Measurements from ENCODE around the gene LRRC3B. TPM values are rescaled to one million over a fixed set of nuclear protein-coding genes. Genes with fewer than 3 reads are reported as not detected.

Gene LRRC3B
- total and polyA plus RNA-seq, 9 donors, result 0.28 to 2.5 (median 0.92) TPM

DNA sequence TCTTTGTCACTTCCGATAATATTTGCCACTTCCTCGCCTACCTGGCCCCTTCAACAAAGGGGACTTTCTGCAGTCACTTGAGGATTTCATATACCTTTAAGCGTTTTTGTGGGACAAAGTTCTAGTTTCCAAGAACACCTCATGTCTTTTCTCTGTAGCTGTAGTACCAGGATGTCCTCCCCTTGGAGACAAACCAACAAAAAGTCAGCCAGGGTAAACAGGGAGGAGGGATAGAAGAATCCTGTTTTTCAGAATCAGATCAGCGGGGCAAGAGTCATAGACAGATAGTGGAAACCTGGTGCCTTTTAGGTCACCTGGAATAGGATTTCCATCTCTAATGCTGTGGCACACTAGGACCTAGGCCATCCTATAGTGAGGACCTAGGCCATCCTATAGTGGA, 4.5 kb downstream of the LRRC3B start:
- Histone ChIP-seq H3K27ac (no peak overlapping the region), H3K27me3 (no peaks in the 10 kb centered on the region), H3K4me3 (no peak overlapping the region), H3K36me3 (no peaks in the 10 kb centered on the region), H3K9me3 (no peaks in the 10 kb centered on the region), H3K4me1 (ENCODE audit: insufficient read depth) (no peaks in the 10 kb centered on the region)
- TF ChIP-seq, protein P1, sequence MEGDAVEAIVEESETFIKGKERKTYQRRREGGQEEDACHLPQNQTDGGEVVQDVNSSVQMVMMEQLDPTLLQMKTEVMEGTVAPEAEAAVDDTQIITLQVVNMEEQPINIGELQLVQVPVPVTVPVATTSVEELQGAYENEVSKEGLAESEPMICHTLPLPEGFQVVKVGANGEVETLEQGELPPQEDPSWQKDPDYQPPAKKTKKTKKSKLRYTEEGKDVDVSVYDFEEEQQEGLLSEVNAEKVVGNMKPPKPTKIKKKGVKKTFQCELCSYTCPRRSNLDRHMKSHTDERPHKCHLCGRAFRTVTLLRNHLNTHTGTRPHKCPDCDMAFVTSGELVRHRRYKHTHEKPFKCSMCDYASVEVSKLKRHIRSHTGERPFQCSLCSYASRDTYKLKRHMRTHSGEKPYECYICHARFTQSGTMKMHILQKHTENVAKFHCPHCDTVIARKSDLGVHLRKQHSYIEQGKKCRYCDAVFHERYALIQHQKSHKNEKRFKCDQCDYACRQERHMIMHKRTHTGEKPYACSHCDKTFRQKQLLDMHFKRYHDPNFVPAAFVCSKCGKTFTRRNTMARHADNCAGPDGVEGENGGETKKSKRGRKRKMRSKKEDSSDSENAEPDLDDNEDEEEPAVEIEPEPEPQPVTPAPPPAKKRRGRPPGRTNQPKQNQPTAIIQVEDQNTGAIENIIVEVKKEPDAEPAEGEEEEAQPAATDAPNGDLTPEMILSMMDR (IDR thresholded peaks at IDR 0.05), result no peak
- no peak for TF ChIP-seq POLR2A (IDR thresholded peaks at IDR 0.05)
- no peak for TF ChIP-seq EP300 (IDR thresholded peaks at IDR 0.05)
- intact Hi-C loops (cut with DNase I), result no loop called here
- DNase-seq, result no peak
- WGBS, 3 donors, result 89 to 90% (median 90%) methylated on average over 4 of the region's 4 CpGs

DNA sequence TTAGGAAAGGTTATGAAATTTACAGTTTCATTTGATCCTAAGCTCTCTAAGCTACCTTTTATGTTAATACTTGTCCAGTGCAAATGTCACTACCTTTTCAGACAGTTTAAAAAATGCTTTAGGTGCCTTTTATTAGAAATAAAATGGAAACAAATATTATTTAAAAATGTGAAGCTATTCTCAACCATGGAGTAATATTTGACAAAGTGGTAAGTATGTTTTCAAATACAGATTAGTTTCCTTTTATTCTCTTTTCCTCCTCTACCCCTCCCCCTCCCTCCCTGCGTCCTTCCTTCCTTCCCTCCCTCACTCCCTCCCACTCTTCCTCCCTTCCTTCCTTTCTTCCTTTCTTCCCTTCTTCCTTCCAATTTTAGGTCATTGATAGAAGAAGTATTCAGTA, 6.3 kb downstream of the LRRC3B start:
- Histone ChIP-seq H3K9me3 (no peaks in the 10 kb centered on the region), H3K27ac (no peak overlapping the region), H3K4me1 (ENCODE audit: insufficient read depth) (no peaks in the 10 kb centered on the region), H3K4me3 (no peak overlapping the region), H3K27me3 (no peaks in the 10 kb centered on the region), H3K36me3 (no peaks in the 10 kb centered on the region)
- WGBS, 3 donors, result 61 to 79% (median 73%) methylated on average over 1 of the region's 1 CpG
- TF ChIP-seq POLR2A (IDR thresholded peaks at IDR 0.05), result no peak
- intact Hi-C loops (cut with DNase I), result no loop called here
- DNase-seq, result no peak

DNA sequence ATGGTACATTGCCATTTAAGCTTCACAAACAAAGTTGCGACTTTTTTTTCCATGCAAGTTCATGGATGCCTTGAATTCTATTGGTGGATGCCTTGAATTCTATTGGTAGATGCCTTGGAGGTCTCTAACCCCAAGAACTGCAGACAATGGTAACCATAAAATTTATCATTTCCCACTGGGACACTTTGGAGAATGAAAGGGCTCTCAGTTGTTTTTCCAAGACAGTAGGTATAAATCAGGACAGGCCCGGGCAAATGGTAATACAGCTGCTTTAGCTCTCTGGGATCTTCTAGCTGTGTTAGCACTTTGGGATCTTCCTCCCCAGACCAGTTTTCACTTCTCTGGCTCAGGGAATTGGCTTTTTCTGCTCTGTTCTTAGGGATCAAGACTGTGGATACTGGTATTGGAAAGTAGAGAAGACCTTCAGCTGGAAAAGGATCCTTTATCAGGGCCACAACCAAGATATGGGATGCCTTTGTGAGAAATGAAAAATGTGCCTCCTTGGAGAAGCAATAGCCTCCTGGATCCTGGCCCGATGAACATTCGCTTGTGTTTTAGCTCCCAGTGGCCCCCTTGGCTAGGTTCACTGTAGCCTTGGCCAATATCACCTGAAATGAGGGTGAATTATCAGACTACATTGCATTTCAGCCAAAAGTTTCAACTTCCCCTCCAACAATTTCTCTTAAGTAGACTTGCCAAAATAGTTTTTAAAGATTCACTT, 8.3 kb downstream of the LRRC3B start:
- TF ChIP-seq, protein P1 (IDR thresholded peaks at IDR 0.05), result no peak
- TF ChIP-seq POLR2A (IDR thresholded peaks at IDR 0.05), result no peak
- TF ChIP-seq EP300 (IDR thresholded peaks at IDR 0.05), result no peak
- Histone ChIP-seq H3K9me3 (no peaks in the 10 kb centered on the region), H3K27ac (no peak overlapping the region), H3K36me3 (no peaks in the 10 kb centered on the region), H3K4me3 (no peak overlapping the region), H3K27me3 (no peaks in the 10 kb centered on the region), H3K4me1 (ENCODE audit: insufficient read depth) (no peaks in the 10 kb centered on the region)
- 36 to 41% (median 37%) methylated on average over 4 of the region's 4 CpGs for WGBS, 3 donors
- no peak for DNase-seq
- intact Hi-C loops (cut with DNase I), result no loop called here

DNA sequence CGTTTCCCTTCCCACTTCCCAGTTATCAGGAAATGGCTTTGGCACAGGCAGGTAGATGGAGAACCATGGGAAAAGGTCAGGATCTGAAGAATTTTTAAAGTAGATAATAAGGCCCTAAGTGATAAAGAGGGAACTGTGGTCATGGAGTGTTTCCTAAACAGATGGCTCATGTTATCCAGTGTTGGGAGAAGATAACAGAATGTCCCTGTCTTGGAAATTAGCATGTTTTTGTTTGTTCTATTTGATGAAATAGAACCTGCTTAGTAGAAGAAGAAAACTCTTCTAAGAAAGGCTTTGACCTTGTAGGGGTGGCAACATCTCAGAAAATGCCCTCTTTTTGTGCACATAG, 8.8 kb downstream of the LRRC3B start:
- no peak for DNase-seq
- TF ChIP-seq, protein P1 (IDR thresholded peaks at IDR 0.05), result no peak
- TF ChIP-seq EP300 (IDR thresholded peaks at IDR 0.05) (no peak), POLR2A (IDR thresholded peaks at IDR 0.05) (no peak)
- no peaks in the 10 kb centered on the region for H3K4me1 ChIP-seq (ENCODE audit: insufficient read depth)
- intact Hi-C loops (cut with DNase I), result no loop called here
- H3K9me3 ChIP-seq, result no peaks in the 10 kb centered on the region
- WGBS, 3 donors, result 7 to 16% (median 12%) methylated on average over 1 of the region's 1 CpG
- H3K27ac ChIP-seq, result no peak overlapping the region
- no peak overlapping the region for H3K4me3 ChIP-seq
- H3K36me3 ChIP-seq, result no peaks in the 10 kb centered on the region
- H3K27me3 ChIP-seq, result no peaks in the 10 kb centered on the region

DNA sequence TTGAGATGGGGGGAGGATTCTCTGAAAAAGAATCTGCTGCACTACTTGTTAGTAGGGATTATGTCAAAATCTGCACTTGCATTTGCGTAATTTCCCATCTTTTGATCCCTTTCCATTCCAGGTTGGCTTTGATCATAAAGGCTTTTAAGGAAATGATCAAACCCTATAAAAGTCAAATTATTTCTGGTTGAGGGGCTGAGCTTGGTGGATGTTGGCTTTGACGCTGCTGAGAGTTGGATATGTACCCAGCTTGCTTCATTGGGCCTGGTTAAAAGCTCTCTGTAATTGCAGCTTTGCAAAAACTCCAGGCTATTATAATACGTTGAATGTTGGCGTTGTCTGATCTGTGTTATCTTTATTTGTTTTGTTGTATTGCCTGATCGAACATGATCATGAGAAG, 12.0 kb downstream of the LRRC3B start:
- Histone ChIP-seq H3K27me3 (no peaks in the 10 kb centered on the region), H3K36me3 (no peaks in the 10 kb centered on the region), H3K4me3 (no peak overlapping the region), H3K9me3 (no peaks in the 10 kb centered on the region), H3K27ac (no peak overlapping the region), H3K4me1 (ENCODE audit: insufficient read depth) (no peaks in the 10 kb centered on the region)
- DNase-seq, result no peak
- no peak for TF ChIP-seq POLR2A (IDR thresholded peaks at IDR 0.05)
- TF ChIP-seq, protein P1 (IDR thresholded peaks at IDR 0.05), result no peak
- no peak for TF ChIP-seq EP300 (IDR thresholded peaks at IDR 0.05)
- whole genome bisulfite sequencing, 3 donors, result 63 to 74% (median 71%) methylated on average over 5 of the region's 5 CpGs
- intact Hi-C loops (cut with DNase I), result no loop called here

Measured in ovary (tissue), 9 donors.